GM21447 (cell line): ENCODE data around the gene ACCSL.

Experiments used
- ATAC-seq: cut with Tn5 transposase; IDR thresholded peaks from one replicate; pipeline ENCODE4 v1.9.1; 2021; ENCODE audit not compliant: unreplicated experiment

Gene ACCSL

DNA sequence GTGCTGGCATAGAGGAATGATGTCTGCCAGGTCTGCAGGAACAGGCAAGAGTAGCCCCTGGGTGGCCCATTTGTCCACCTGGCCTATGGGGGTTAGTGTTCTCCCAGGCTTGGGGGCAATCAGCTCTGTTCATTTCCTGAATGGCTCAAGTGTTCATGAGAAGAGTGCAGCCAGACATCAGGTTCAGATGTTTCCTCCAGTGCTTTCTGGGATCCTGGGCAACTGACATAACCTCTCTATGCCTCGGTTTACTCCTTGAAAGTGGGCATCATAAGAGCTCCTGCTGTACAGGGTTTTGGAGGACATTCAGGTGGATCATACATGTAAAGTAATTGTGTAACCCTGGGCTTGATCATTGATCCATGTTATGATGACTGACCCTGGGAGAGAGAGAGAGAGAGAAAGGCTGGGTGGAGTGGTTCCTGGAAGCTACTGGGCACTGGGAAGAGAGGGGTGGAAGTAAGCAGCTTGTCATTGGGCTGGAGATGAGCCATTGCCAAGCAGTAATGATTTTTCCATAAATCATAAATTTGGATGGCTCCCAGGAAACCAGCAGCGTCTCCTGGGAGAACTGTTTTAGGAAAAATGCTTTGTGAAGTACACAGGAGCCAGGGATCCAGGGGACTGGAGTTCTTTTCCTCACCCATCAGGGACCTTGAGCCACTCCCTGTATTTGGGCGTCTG lies 30.2 kb upstream of the ACCSL start:
- no peak for ATAC-seq

- ATAC-seq, result no peak
Observed at GRCh38 chr11:44018127-44018521, 29.7 kb upstream of the ACCSL start.

- no peak for ATAC-seq
Observed at GRCh38 chr11:44018829-44019228, 29.0 kb upstream of the ACCSL start.

- ATAC-seq, result no peak
Observed at GRCh38 chr11:44024977-44025376, 22.8 kb upstream of the ACCSL start.

DNA sequence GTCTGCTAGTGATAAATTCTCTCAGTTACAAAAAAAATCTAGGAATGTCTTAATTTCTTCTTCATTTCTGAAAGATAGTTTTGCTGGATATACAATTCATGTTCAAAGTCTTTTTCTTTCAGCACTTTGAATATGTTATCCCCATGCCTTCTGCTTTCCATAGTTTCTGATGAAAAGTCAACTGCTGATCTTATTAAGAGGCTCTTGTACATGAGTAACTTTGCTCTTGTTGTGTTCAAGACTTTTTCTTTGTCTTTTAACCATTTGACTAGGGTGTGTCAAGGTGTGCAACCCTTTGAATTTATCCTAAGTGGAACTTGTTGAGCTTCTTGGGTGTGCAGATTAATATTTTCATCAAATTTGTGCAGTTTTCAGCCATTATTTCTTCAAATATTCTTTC lies 22.1 kb upstream of the ACCSL start:
- no peak for ATAC-seq

- no peak for ATAC-seq
Observed at GRCh38 chr11:44028401-44028800, 19.4 kb upstream of the ACCSL start.

DNA sequence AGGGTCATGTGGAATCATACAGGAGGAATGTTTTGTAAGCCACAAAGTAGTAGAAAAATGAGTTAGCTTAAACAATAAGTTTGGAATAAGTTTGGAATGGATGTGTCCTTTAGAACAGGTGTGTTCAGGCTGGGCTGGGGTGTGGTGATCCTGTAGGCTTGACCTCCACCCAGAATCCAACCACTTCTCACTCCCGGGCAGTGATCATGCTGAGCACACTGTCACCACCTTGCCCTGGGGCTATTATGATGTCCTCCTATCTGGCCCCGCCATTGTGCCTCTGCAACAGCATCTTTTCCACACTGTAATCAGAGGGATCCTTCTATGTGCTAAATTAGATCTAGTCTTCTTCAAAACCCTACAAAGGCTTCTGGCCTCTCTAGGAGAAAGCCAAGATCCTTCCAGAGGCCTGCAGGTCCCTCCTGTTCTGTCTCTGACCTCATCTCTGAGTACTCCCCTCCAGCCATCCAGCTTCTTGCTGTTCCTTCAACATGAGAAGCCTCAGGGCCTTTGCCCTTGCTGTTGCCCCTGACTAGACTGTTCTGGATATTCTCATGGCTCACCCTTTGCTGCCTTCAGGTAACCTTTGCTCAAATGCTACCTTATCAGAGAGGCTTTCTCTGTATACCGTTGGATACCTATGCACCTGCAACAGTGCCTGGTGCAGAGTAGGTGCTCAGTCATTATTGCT lies 18.8 kb upstream of the ACCSL start:
- ATAC-seq, result no peak

- no peak for ATAC-seq
Observed at GRCh38 chr11:44029507-44029845, 18.3 kb upstream of the ACCSL start.

DNA sequence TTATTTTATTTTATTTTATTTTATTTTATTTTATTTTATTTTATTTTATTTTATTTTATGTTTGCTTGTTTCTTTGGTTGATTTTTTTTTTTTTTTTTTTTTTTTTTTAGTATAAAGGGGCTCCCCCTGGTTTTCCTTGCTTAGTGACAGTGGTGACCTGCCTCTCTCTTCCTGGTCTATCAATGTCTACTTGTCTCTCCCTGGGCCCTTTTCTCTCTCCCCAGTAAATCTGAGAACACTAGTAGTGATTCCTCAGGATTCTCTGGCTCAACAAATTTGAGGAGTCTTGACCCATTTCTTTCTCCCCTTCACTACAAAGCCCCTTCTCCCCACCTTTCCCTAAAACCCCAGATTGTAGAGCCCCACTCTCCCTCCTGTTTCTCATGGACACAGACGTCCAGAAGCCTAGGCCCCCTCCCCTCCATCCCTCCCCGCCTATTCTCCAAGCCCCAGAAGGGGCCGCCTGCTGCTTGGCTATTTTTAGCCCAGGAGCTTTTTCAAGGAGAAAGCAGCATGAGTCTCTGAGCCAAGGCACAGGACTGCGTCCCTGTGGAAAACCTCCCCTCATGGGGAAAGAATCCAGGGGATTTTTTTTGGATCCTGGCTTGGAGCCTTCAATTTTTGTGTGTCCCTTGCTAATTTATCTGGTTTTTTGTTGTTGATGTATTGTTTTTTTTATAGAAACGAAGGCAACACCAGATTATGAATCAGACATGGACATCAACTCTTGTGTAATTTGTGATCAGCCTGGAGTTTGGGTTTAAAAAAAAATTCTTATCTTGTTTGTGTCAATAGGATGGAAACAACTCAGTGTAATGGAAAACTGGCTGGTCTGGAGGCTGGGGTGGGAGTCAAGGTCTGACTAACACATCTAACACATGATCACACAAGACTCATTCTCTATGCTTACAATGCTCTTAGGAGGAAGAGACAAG lies 17.5 kb upstream of the ACCSL start:
- no peak for ATAC-seq

DNA sequence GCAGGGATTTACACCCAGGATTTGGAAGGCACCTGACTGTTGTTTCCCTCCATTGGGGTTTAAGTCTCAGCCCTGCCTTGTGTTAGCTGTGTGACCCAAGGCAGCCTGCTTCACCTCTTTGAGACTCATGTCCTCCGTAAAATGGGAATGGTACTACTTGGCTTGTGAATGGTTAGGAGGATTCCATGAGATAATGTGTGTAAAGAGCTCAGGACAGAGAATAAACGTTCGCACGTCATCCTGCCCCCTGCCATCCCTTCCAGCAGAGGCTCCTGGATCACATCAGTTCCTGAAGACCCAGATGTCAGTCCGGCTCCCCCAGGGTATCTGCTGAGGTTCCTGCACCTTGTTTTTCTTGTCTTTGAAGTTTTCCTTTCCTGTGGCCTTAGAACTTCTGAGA lies 16.8 kb upstream of the ACCSL start:
- no peak for ATAC-seq

- no peak for ATAC-seq
Observed at GRCh38 chr11:44031549-44031948, 16.2 kb upstream of the ACCSL start.

DNA sequence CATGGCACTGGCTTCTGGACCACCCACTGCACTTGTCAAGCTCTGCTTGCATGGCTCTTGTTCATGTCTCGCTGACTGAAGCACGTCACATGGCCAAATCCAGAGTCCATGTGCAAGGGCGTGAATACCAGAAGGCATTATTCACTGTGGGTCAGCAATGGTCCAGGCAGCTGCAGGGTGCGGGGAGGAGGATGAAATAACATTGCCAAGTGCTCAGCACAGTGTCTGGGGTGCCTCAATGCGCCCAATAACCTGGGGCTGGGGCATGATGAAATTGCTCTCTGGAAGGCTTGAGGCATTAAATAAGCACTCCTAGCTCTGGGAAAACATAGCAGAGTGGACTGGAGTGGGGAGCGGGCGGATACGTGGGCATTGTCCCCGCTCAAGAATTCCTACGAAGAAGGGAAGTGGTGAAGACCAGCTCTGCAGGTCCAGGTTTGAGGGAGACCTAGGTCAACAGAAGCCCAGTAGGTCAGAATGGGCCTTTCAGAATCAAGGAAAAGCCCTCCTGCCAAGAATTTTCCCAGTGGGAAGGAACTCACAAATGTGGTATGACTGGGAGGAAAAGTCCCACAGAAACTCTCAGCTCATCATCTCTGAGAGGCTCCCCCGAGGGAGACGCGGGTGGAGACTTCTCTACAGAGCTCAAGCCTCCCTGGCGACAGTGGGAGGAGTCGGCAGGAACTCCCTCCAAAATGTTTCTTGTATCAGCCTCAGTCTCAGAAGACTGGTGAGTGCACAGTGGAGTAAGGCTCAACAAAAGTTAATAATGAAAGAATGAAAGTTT lies 15.3 kb upstream of the ACCSL start:
- ATAC-seq, result no peak

DNA sequence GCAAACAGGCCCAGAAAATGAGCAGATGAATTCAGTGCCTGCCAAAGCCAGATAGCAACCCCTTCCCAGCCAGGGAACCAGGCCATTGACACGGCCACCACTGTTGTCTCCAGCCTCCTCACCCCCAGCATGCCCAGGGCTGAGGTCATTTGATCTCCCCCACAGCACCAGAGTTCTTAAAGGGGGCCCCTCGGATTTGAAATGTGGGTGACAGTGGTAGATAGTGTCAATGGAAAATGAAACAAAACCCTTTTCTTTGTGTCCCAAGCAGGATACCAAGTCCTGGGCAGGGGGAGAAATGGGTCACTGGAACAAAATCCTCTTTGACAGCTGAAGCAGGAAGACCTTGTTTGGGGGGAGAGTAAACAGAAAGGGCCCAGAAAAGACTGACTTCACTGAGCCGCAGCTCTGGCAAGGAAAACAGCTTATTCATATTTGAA lies 14.3 kb upstream of the ACCSL start:
- ATAC-seq, result no peak

DNA sequence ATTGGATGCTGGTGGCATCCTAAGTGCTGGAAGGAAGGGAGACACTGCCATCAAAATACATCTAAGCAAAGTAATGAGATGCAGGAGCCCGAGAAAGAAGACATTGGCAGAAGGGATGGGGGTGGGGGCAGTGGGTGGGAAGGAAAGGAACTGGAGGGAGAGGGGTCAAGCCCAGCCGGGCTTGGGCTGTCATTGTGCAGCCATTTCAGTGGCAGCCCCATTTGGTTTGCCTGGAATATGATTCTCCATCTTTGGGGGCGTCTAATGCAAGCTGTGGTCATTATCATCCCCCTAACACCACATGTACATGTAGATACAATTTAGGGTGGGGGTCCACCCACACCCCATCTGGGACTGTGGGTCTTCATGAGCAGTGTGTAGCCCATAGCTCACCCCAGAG lies 13.9 kb upstream of the ACCSL start:
- no peak for ATAC-seq

DNA sequence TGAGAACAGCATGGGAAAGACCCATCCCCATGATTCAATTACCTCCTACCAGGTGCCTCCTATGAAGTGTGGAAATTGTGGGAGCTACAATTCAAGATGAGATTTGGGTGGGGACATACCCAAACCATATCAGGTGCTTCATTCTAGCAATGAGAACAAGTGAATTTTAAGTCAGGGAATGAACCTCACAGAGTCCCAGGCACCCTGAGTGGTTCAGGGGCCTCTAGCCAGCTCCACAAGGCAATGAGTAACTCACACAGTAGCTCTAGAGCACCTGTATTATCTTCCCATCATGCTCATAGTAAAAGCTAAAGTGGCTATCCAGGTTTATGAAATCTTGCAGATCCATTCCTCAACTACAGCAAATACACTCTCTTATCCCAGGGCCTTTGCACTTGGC lies 13.1 kb upstream of the ACCSL start:
- ATAC-seq, result no peak

- ATAC-seq, result peak; percentile 75
Observed at GRCh38 chr11:44036811-44037657, 10.7 kb upstream of the ACCSL start.

DNA sequence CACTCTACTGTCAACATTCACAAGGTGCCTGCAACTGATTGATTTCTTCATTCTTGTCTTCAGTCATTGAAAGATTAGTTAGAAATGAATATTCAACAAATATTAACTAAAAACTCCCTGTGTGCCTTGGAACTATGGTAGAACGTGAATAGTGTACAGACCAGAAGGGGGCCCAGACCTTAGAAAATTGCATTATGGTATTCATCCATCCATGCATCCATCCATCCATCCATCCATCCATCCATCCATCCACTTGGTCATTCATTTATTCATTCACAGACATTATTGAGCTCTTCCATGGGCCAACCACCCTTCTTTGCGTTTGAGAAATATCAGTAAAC lies 10.2 kb upstream of the ACCSL start:
- no peak for ATAC-seq

- no peak for ATAC-seq
Observed at GRCh38 chr11:44043157-44043556, 4.6 kb upstream of the ACCSL start.

- ATAC-seq, result no peak
Observed at GRCh38 chr11:44046182-44046581, 1.6 kb upstream of the ACCSL start.

DNA sequence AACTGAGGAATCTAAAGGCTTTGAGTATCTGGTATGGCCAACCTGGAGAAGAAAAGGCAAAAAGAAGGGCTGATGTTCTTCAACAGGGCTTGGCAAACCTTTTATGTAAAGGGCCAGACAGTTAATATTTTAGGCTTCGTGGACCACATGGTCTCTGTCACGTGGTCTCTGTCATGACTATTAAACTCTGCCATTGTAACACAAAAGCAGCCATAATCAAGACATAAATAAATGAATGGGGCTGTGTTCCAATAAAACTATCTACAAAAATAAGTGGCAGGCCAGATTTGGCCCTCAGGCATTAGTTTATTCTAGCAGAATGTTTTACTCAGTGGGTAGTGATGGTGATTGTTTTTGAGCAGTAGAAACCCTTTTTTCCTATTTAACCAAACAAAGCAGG lies 483 bp upstream of the ACCSL start:
- ATAC-seq, result no peak
